ENCODE results near the gene FBXW5. TPM values are rescaled to one million over a fixed set of nuclear protein-coding genes. Genes with fewer than 3 reads are reported as not detected.

The FBXW5 gene
- total RNA-seq, 1 experiment from 2014 or later = 62.2 TPM

- H3K27ac ChIP-seq (ENCODE audit: insufficient read length, low read depth, low read length) = no peak overlapping the region
- no peak overlapping the region for H2BK120ac ChIP-seq (ENCODE audit: low read depth, low read length, poor library complexity, severe bottlenecking)
- no peak overlapping the region for H3K9ac ChIP-seq (ENCODE audit: extremely low read depth, insufficient read length, low read length)
- peaks cover 2% of the 10 kb centered on the region for H4K20me1 ChIP-seq (ENCODE audit: control insufficient read depth, insufficient read depth, insufficient read length)
- no peak overlapping the region for H3K4me3 Mint-ChIP-seq
- peaks cover 6% of the 10 kb centered on the region in 2 experiments; a peak in 4 of 5 replicates for H3K9me3 Mint-ChIP-seq
- peaks cover 2% of the 10 kb centered on the region; the same call in 1 of the 2 replicates for H3K4me1 ChIP-seq (ENCODE audit: insufficient read depth, low read length)
- peaks cover 16% of the 10 kb centered on the region for H3K27me3 Mint-ChIP-seq (ENCODE audit: low read depth)
- no peak overlapping the region for H4K5ac ChIP-seq (ENCODE audit: insufficient read length, low read depth, low read length)
- H4K8ac ChIP-seq (replicated peaks; ENCODE audit: insufficient read length, low read depth, low read length) = no peak overlapping the region
- H2BK20ac ChIP-seq (ENCODE audit: low read depth, low read length, poor library complexity, severe bottlenecking) = no peak overlapping the region
- no peaks in the 10 kb centered on the region for H3K79me1 ChIP-seq (ENCODE audit: insufficient read depth, low read depth, low read length, poor library complexity, severe bottlenecking)
- no peak overlapping the region for H3K23ac ChIP-seq (ENCODE audit: insufficient read length, low read depth, low read length)
- H4K91ac ChIP-seq (ENCODE audit: insufficient read length, low read depth, low read length) = no peak overlapping the region
- H2BK15ac ChIP-seq (ENCODE audit: low read depth, low read length) = no peak overlapping the region
- no peak overlapping the region for H3K56ac ChIP-seq (ENCODE audit: insufficient read length, low read depth, low read length)
- H3K14ac ChIP-seq (ENCODE audit: insufficient read depth, low read length) = no peak overlapping the region
- no CpG with 5 or more reads among the region's 15 CpGs for WGBS (ENCODE audit: extremely low coverage, insufficient read length, low lambda C conversion rate)
- TF ChIP-seq CTCF (conservative IDR thresholded peaks at IDR 0.05) = no peak
- no peak overlapping the region for H3K18ac ChIP-seq (ENCODE audit: insufficient read length, low read depth, low read length)
- no peak overlapping the region for H3T11ph ChIP-seq (ENCODE audit: low read length)
- no peaks in the 10 kb centered on the region for H3K27me3 ChIP-seq (ENCODE audit: insufficient read depth, low read length)
- H3K9me3 ChIP-seq (ENCODE audit: control insufficient read depth, low read depth, low read length) = no peaks in the 10 kb centered on the region
- no peaks in the 10 kb centered on the region for H3K23me2 ChIP-seq (ENCODE audit: insufficient read length, low read depth, low read length, poor library complexity, severe bottlenecking)
- no peaks in the 10 kb centered on the region for H3K79me2 ChIP-seq (ENCODE audit: insufficient read depth, low read length)
- no peak overlapping the region for H2AFZ ChIP-seq (ENCODE audit: low read length)
- H3K36me3 Mint-ChIP-seq (ENCODE audit: insufficient read depth in 1 of 3, low read depth in 3 of 3) = no peaks in the 10 kb centered on the region; a peak in 1 of 7 replicates
- H3K27ac Mint-ChIP-seq = no peak overlapping the region
- no peak for DNase-seq
- H2BK12ac ChIP-seq (ENCODE audit: insufficient read length, low read depth, low read length) = no peak overlapping the region
- H3K4me1 Mint-ChIP-seq = peaks cover 3 to 9% of the 10 kb centered on the region in 2 experiments
- H3K4me2 ChIP-seq (ENCODE audit: insufficient read depth, insufficient read length, low read length) = no peak overlapping the region
- H2BK5ac ChIP-seq (ENCODE audit: insufficient read length, low read length) = no peak overlapping the region
- no peak overlapping the region for H3K4ac ChIP-seq (ENCODE audit: low read depth, low read length)
- H2AK5ac ChIP-seq (ENCODE audit: insufficient read length, low read length) = no peak overlapping the region
Measured at GRCh38 chr9:136960938-136961275, 16.4 kb upstream of the FBXW5 start.
